Upper lobe of right lung (tissue), 1 donor: ENCODE data around the gene ACSL4. TPM values are rescaled to one million over a fixed set of nuclear protein-coding genes. Genes with fewer than 3 reads are reported as not detected.
"Not testable (repeated sequence)": the region's sequence is repeated elsewhere in the genome, so short reads cannot be mapped to it uniquely, and the experiment has no call there.

ENCODE experiments used
- ATAC-seq: fragments of 200-7000 bp; cut with Tn5 transposase; one replicate; pipeline ENCODE4 v1.9.1; 2020; ENCODE audit warnings: mild to moderate bottlenecking, moderate library complexity
- DNase-seq: peaks from one replicate; pipeline ENCODE4 v3.0.0-alpha.2; 2020
- H3K27ac ChIP-seq: fragments of 200-600 bp; one replicate; pipeline ENCODE4 v1.8.0; 2022
- H3K27me3 ChIP-seq: fragments of 200-600 bp; one replicate; pipeline ENCODE4 v1.8.0; 2022; ENCODE audit warnings: mild to moderate bottlenecking
- H3K36me3 ChIP-seq: fragments of 200-600 bp; one replicate; pipeline ENCODE4 v1.8.0; 2022
- H3K4me1 ChIP-seq: fragments of 200-600 bp; one replicate; pipeline ENCODE4 v1.8.0; 2022
- H3K4me3 ChIP-seq: fragments of 200-600 bp; one replicate; pipeline ENCODE4 v1.8.0; 2022; ENCODE audit warnings: mild to moderate bottlenecking
- H3K9me3 ChIP-seq: fragments of 200-600 bp; one replicate; pipeline ENCODE4 v1.8.0; 2022
- CTCF ChIP-seq: fragments of 200-600 bp; IDR thresholded peaks from one replicate; pipeline ENCODE4 v1.8.0; 2022; ENCODE audit warnings: antibody characterized with exemption
- intact Hi-C: fragments of 100-400 bp; cut with DNase I; formaldehyde crosslinking; loops from one replicate; pipeline ENCODE4 v1.11.0; 2022
- total RNA-seq: library from RNA; stranded (reverse); fragmentation: NEBNext Ultra II Directional; extraction: Animal tissue kit (Norgen Biotek cat#: 25700); gene quantifications from one replicate; pipeline ENCODE4 v1.2.1, GENCODE V29; 2021
- donor health status: DM: no; HTN: yes; CAD: no; lungs with severe emphysema.

Gene ACSL4
- total RNA-seq, 1 donor from 2014 or later: 140 TPM

DNA sequence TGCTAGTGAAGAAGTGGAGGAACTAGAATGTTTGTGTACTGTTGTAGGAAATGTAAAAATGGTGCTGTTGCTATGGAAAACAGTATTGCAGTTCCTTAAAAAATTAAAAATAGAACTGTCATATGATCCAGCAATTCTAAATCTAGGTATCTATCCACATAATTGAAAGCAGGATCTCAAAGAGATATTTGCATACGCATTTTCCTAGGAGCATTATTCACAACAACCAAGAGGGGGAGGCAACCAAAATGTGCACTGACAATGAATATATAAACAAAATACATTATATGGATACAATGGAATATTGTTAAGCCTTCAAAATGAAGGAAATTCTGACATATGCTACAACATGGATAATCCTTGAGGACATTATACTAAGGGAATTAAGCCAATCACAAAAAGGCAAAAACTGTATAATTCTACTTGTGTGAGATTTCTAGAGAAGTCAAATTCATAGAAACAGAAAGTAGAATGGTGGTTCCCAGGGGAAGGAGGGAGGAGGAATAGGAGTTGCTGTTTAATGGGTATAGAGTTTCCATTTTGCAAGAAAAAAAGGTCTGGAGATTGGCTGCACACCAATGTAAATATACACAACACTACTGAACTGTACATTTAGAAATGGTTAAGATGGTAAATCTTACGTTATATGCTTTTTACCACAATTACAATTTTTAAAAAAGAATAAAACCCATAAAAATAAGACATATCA is 72.5 kb downstream of the ACSL4 start:
- Histone ChIP-seq H3K36me3 (peaks cover 45% of the 10 kb centered on the region), H3K27me3 (no peaks in the 10 kb centered on the region)
- no peak for TF ChIP-seq CTCF

DNA sequence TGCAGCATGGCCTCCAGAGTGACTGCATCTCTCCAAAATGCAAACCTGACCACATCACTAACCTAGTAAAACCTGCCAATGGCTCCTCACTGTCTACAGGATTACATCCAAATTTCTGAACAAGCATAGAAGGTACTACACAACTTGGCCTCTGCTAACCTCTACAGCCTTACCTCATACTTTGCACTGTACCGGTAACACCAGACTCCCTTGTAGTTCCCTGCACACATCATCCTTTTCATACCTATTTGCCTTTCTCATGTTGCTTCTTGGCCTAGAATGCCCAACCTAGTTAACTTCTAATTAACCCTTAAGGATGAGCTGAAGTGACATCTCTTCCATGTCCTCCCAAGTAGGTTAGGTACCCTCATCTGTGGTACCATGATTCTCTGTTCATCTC is 74.7 kb downstream of the ACSL4 start:
- H3K36me3 ChIP-seq: peaks cover 30% of the 10 kb centered on the region
- TF ChIP-seq CTCF: no peak
- DNase-seq (no peak), ATAC-seq (no peak)
- intact Hi-C loops: no loop called here
- H3K4me1 ChIP-seq: no peaks in the 10 kb centered on the region
- H3K9me3 ChIP-seq: no peaks in the 10 kb centered on the region
- H3K27me3 ChIP-seq: no peaks in the 10 kb centered on the region
- no peak overlapping the region for H3K4me3 ChIP-seq
- H3K27ac ChIP-seq: no peak overlapping the region

More for the DNA sequence above, 72.5 kb downstream of the ACSL4 start:
- DNase-seq: no peak
- intact Hi-C loops: no loop called here
- Histone ChIP-seq H3K4me3 (no peak overlapping the region), H3K4me1 (no peaks in the 10 kb centered on the region), H3K27ac (no peak overlapping the region), H3K9me3 (no peaks in the 10 kb centered on the region)
- ATAC-seq: no peak

GRCh38 chrX:109657364-109657763 is 75.7 kb downstream of the ACSL4 start:
- H3K9me3 ChIP-seq, H3K27ac ChIP-seq, H3K4me3 ChIP-seq, H3K4me1 ChIP-seq, intact Hi-C loops, ATAC-seq, H3K27me3 ChIP-seq, DNase-seq: not testable (repeated sequence)
- peaks cover 23% of the 10 kb centered on the region for H3K36me3 ChIP-seq

DNA sequence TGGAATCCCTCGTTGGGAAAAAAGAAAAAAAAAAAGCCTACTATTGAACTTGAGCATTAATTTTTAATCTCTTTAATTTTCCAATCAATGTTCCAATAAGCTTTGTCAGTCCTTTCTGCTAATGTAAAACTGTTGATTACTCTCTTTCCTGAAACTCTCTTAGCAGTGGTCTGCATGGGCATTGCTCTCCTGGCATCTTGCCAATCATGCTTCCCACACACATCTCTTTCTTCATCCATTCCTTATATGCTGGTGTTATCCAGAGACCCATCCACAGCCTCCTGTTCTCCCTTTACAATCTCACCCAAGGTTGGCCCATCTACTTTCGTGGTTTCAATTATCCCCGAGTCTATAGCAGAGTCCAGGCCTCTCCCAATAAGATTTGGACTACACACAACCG is 76.3 kb downstream of the ACSL4 start:
- no peaks in the 10 kb centered on the region for H3K27me3 ChIP-seq
- TF ChIP-seq CTCF: no peak
- peaks cover 18% of the 10 kb centered on the region for H3K36me3 ChIP-seq
- intact Hi-C loops: no loop called here
- no peak for ATAC-seq
- DNase-seq: no peak
- no peaks in the 10 kb centered on the region for H3K9me3 ChIP-seq
- no peak overlapping the region for H3K27ac ChIP-seq
- no peak overlapping the region for H3K4me3 ChIP-seq
- H3K4me1 ChIP-seq: no peaks in the 10 kb centered on the region

DNA sequence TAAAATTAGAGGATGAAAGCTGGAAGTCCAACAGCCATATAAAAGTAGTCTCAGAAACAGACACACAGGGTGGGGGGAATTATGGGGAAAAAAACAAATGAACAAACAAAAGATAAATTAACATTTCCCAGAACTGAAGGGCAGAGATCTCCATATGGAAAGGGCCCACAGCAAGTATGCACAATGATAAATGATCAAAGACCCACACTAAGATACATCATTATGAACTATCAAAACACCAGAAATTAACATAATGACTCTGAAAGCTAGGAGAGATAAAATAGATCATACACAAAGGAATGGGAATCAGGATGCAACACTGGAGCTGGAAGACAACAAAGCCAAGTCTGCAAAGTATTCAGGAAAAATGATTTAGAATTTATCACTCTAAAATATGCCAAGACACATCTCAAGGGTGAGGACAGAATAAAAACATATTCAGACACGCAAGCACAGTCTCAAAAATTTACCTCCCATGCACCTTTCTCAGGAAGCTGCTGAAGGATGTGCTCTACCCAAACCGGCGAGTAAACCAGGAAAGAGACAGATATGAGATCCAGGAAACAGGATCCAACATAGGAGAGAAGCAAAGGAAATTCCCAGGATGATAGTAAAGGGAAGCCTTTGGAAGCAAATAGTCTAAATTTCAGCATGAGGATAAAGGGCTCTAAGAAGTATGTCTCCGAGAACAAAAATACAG is 77.4 kb downstream of the ACSL4 start:
- Histone ChIP-seq H3K9me3 (no peaks in the 10 kb centered on the region), H3K27me3 (no peaks in the 10 kb centered on the region), H3K36me3 (peaks cover 9% of the 10 kb centered on the region), H3K4me1 (no peaks in the 10 kb centered on the region), H3K27ac (no peak overlapping the region), H3K4me3 (no peak overlapping the region)
- DNase-seq (no peak), ATAC-seq (no peak)
- intact Hi-C loops: no loop called here
- TF ChIP-seq CTCF: no peak

DNA sequence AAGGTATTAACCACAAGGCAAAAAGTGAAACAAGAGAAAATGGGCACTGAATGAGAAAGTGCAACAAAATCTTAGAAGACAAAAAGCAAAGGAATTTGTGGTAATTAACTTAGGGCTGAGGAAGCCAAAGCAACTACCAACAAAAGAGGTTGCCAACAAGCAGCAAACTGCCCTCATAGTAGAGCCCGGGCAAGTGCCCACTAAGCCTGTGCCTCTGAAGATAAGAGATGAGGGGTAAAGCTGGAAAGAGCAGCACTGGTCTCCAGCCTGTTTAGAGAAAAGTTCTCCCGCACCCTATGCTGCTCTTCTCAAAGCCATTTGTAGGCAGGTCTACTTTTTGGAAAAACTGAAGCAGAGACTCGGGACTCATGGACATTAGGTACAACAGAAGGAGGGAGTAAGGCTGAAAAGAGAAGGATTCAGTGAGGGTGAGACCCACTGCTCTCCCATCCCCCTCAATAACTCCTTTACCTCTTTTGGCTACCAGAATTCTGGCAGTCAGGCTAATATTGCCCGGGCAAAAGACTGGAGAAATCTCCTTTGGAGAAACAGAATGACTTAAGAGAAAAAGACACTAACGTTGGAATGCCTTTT is 78.4 kb downstream of the ACSL4 start:
- no peak for ATAC-seq
- Histone ChIP-seq H3K27me3 (no peaks in the 10 kb centered on the region), H3K4me1 (no peaks in the 10 kb centered on the region), H3K36me3 (peaks cover 9% of the 10 kb centered on the region), H3K27ac (no peak overlapping the region), H3K9me3 (no peaks in the 10 kb centered on the region), H3K4me3 (no peak overlapping the region)
- TF ChIP-seq CTCF: no peak
- DNase-seq: no peak
- intact Hi-C loops: no loop called here

GRCh38 chrX:109644671-109645070 is 88.4 kb downstream of the ACSL4 start:
- ATAC-seq, H3K27ac ChIP-seq, H3K4me1 ChIP-seq, H3K27me3 ChIP-seq, H3K36me3 ChIP-seq, DNase-seq, intact Hi-C loops, H3K9me3 ChIP-seq, H3K4me3 ChIP-seq: not testable (repeated sequence)
